ENCODE measurements around the gene NR4A1. TPM values are rescaled to one million over a fixed set of nuclear protein-coding genes. Genes with fewer than 3 reads are reported as not detected.

Gene NR4A1
- total RNA-seq, 4 donors from 2014 or later, result 390 to 1,252 (median 718) TPM

- no peaks in the 10 kb centered on the region for H3K9me3 ChIP-seq
- H3K36me3 ChIP-seq, result peaks cover 0 to 44% (median 2%) of the 10 kb centered on the region in 3 donors
- no peak for DNase-seq (ENCODE audit: low spot score in 2 of 2)
- H3K4me3 ChIP-seq, result no peak overlapping the region
- H3K4me1 ChIP-seq, result peaks cover 0 to 26% (median 15%) of the 10 kb centered on the region in 4 donors
- 71 to 74% methylated on average over 39 to 67 of the region's 93 CpGs for WGBS, 2 donors
- H3K27ac ChIP-seq, result peak overlapping the region in 3 of 4 donors; percentile 42 to 70 (median 70)
- H3K27me3 ChIP-seq, result no peaks in the 10 kb centered on the region
- TF ChIP-seq CTCF (IDR thresholded peaks at IDR 0.05) (no peak), EP300 (IDR thresholded peaks at IDR 0.05) (no peak), POLR2A (IDR thresholded peaks at IDR 0.05) (no peak)
These were observed 36.4 kb upstream of the NR4A1 start for GRCh38 chr12:52014567-52015530.

- H3K27ac ChIP-seq, result peak overlapping the region in 3 of 4 donors; percentile 13 to 70 (median 70)
- peaks cover 0 to 20% (median 9%) of the 10 kb centered on the region in 4 donors for H3K4me1 ChIP-seq
- no peak for TF ChIP-seq POLR2A (IDR thresholded peaks at IDR 0.05)
- TF ChIP-seq CTCF (IDR thresholded peaks at IDR 0.05), result no peak
- TF ChIP-seq EP300 (IDR thresholded peaks at IDR 0.05), result no peak
- 78% methylated on average over 9 to 10 of the region's 10 CpGs for WGBS, 2 donors
- no peak overlapping the region for H3K4me3 ChIP-seq
- H3K27me3 ChIP-seq, result no peaks in the 10 kb centered on the region
- H3K9me3 ChIP-seq, result no peaks in the 10 kb centered on the region
- H3K36me3 ChIP-seq, result peaks cover 0 to 44% (median 2%) of the 10 kb centered on the region in 3 donors
- no peak for DNase-seq (ENCODE audit: low spot score in 2 of 2)
These were observed 35.7 kb upstream of the NR4A1 start for GRCh38 chr12:52015532-52016041.

GRCh38 chr12:52018433-52019112 lies 32.7 kb upstream of the NR4A1 start:
- WGBS, 2 donors, result 81 to 86% methylated on average over 2 to 4 of the region's 4 CpGs
- peaks cover 0 to 20% (median 3%) of the 10 kb centered on the region in 4 donors for H3K4me1 ChIP-seq
- H3K27ac ChIP-seq, result no peak overlapping the region
- no peaks in the 10 kb centered on the region for H3K9me3 ChIP-seq
- H3K4me3 ChIP-seq, result no peak overlapping the region
- no peaks in the 10 kb centered on the region for H3K27me3 ChIP-seq
- no peak for DNase-seq (ENCODE audit: low spot score in 2 of 2)
- peaks cover 0 to 18% (median 0%) of the 10 kb centered on the region in 3 donors for H3K36me3 ChIP-seq
- TF ChIP-seq POLR2A (IDR thresholded peaks at IDR 0.05) (no peak), EP300 (IDR thresholded peaks at IDR 0.05) (no peak), CTCF (IDR thresholded peaks at IDR 0.05) (no peak)

- peaks cover 0 to 11% (median 0%) of the 10 kb centered on the region in 3 donors for H3K36me3 ChIP-seq
- H3K4me3 ChIP-seq, result no peak overlapping the region
- DNase-seq (ENCODE audit: low spot score in 2 of 2), result no peak
- H3K9me3 ChIP-seq, result no peaks in the 10 kb centered on the region
- no peak overlapping the region for H3K27ac ChIP-seq
- 67 to 69% methylated on average over 12 of the region's 13 CpGs for WGBS, 2 donors
- H3K4me1 ChIP-seq, result peaks cover 0 to 26% (median 6%) of the 10 kb centered on the region in 4 donors
- H3K27me3 ChIP-seq, result no peaks in the 10 kb centered on the region
- TF ChIP-seq CTCF (IDR thresholded peaks at IDR 0.05), result no peak
- TF ChIP-seq POLR2A (IDR thresholded peaks at IDR 0.05), result no peak
- no peak for TF ChIP-seq EP300 (IDR thresholded peaks at IDR 0.05)
These were observed 32.0 kb upstream of the NR4A1 start for GRCh38 chr12:52019113-52019770.
